ACHN (cell line): ENCODE measurements around the gene CCDC127.
"Not testable (repeated sequence)": the region's sequence is repeated elsewhere in the genome, so short reads cannot be mapped to it uniquely, and the experiment has no call there.

Experiments used
- DNase-seq: peaks from one replicate; pipeline ENCODE4 v3.0.0-alpha.2; 2015
- in situ Hi-C: cut with HindIII; loops from 2 replicates; pipeline ENCODE4 v1.10.0; 2017; ENCODE audit warnings: low sequenced_read_pairs, low pct_ligation_motif_present, low pct_unique_long_range_greater_than_20kb

CCDC127 gene

GRCh38 chr5:206927-207536, 10.9 kb downstream of the CCDC127 start:
- no peak for DNase-seq
- in situ Hi-C loops = no loop called here

- in situ Hi-C loops = no loop called here
- DNase-seq = peak; percentile 31
Observed at GRCh38 chr5:206406-206805, 11.5 kb downstream of the CCDC127 start.

GRCh38 chr5:204966-205670, 12.8 kb downstream of the CCDC127 start:
- DNase-seq = no peak
- in situ Hi-C loops = no loop called here

- in situ Hi-C loops = no loop called here
- no peak for DNase-seq
Observed at GRCh38 chr5:204462-204861, 13.5 kb downstream of the CCDC127 start.

GRCh38 chr5:204001-204400, 14.0 kb downstream of the CCDC127 start:
- in situ Hi-C loops = no loop called here
- no peak for DNase-seq

GRCh38 chr5:203246-203930, 14.6 kb downstream of the CCDC127 start:
- in situ Hi-C loops = no loop called here
- no peak for DNase-seq

GRCh38 chr5:201672-202071, 16.3 kb downstream of the CCDC127 start:
- in situ Hi-C loops = no loop called here
- no peak for DNase-seq

- in situ Hi-C loops = no loop called here
Observed at GRCh38 chr5:200985-201384, 17.0 kb downstream of the CCDC127 start.

GRCh38 chr5:199950-200645, 17.9 kb downstream of the CCDC127 start:
- in situ Hi-C loops = no loop called here
- no peak for DNase-seq

More at GRCh38 chr5:200985-201384, 17.0 kb downstream of the CCDC127 start:
- DNase-seq = no peak

- no peak for DNase-seq
- in situ Hi-C loops = no loop called here
Observed at GRCh38 chr5:199197-199949, 18.6 kb downstream of the CCDC127 start.

- DNase-seq = no peak
- in situ Hi-C loops = no loop called here
Observed at GRCh38 chr5:198516-199196, 19.3 kb downstream of the CCDC127 start.

- in situ Hi-C loops = no loop called here
- DNase-seq = no peak
Observed at GRCh38 chr5:197892-198489, 20.0 kb downstream of the CCDC127 start.

GRCh38 chr5:197031-197430, 20.9 kb downstream of the CCDC127 start:
- in situ Hi-C loops, DNase-seq: not testable (repeated sequence)

- in situ Hi-C loops = no loop called here
- DNase-seq = no peak
Observed at GRCh38 chr5:196350-196749, 21.6 kb downstream of the CCDC127 start.

GRCh38 chr5:195401-196160, 22.4 kb downstream of the CCDC127 start:
- no peak for DNase-seq
- in situ Hi-C loops = no loop called here

GRCh38 chr5:194603-195209, 23.2 kb downstream of the CCDC127 start:
- in situ Hi-C loops = no loop called here

GRCh38 chr5:194102-194501, 23.9 kb downstream of the CCDC127 start:
- no peak for DNase-seq
- in situ Hi-C loops = no loop called here

More at GRCh38 chr5:194603-195209, 23.2 kb downstream of the CCDC127 start:
- no peak for DNase-seq
